NCI-H2196 (cell line): Measurements from ENCODE around the gene LTBP4.
"Not testable (repeated sequence)": the region's sequence is repeated elsewhere in the genome, so short reads cannot be mapped to it uniquely, and the experiment has no call there.

Experiments used
- DNase-seq: peaks from one replicate; lab custom pipeline; 2025; ENCODE audit not compliant: unreplicated experiment; lab: John Stamatoyannopoulos, UW

The LTBP4 gene, protein sequence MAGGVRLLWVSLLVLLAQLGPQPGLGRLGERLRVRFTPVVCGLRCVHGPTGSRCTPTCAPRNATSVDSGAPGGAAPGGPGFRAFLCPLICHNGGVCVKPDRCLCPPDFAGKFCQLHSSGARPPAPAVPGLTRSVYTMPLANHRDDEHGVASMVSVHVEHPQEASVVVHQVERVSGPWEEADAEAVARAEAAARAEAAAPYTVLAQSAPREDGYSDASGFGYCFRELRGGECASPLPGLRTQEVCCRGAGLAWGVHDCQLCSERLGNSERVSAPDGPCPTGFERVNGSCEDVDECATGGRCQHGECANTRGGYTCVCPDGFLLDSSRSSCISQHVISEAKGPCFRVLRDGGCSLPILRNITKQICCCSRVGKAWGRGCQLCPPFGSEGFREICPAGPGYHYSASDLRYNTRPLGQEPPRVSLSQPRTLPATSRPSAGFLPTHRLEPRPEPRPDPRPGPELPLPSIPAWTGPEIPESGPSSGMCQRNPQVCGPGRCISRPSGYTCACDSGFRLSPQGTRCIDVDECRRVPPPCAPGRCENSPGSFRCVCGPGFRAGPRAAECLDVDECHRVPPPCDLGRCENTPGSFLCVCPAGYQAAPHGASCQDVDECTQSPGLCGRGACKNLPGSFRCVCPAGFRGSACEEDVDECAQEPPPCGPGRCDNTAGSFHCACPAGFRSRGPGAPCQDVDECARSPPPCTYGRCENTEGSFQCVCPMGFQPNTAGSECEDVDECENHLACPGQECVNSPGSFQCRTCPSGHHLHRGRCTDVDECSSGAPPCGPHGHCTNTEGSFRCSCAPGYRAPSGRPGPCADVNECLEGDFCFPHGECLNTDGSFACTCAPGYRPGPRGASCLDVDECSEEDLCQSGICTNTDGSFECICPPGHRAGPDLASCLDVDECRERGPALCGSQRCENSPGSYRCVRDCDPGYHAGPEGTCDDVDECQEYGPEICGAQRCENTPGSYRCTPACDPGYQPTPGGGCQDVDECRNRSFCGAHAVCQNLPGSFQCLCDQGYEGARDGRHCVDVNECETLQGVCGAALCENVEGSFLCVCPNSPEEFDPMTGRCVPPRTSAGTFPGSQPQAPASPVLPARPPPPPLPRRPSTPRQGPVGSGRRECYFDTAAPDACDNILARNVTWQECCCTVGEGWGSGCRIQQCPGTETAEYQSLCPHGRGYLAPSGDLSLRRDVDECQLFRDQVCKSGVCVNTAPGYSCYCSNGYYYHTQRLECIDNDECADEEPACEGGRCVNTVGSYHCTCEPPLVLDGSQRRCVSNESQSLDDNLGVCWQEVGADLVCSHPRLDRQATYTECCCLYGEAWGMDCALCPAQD (N-terminal part only)

DNA sequence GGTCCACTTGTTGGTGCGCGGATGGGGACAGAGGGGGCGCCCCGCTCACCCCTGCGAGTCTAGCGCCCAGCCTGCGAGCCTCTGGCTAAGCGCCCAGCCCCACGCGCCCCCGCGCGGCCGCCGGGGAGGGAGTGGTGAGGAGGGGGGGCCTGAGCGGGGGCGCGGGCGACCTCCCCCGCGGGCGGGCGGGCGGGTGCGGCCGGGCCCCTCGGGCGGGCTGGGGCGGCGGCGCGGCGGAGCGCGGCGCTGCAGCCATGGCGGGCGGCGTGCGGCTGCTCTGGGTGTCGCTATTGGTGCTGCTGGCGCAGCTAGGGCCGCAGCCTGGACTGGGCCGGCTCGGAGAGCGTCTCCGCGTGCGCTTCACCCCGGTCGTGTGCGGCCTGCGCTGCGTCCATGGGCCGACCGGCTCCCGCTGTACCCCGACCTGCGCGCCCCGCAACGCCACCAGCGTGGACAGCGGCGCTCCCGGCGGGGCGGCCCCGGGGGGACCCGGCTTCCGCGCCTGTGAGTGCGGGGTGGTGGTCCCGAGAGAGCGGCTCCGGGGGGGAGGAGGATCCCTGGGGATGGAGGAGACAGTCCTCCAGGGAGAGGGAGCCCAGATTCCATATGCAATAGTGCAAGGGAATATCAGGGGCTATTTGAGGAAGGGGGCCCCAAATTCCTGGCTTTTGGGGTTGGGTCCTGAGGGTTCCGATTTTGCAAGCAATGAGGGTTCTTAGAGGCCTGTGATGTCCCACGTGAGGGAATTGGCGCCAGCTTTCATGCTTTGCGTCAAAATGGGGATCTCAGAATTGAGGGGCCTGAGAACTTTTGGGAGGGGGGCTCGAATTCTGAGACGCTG lies at the start of gene LTBP4:
LTBP4 (plus strand) TSS at position 236 of the 841 bp plus-strand sequence; CDS start at position 255, 19 bp downstream.
- DNase-seq, result no peak

GRCh38 chr19:40552848-40553247 lies 48.3 kb upstream of the LTBP4 start:
- no peak for DNase-seq

GRCh38 chr19:40553885-40554857 lies 47.0 kb upstream of the LTBP4 start:
- no peak for DNase-seq

- DNase-seq, result no peak
Observed at GRCh38 chr19:40555978-40556689, 45.0 kb upstream of the LTBP4 start.

GRCh38 chr19:40556953-40557530 lies 44.1 kb upstream of the LTBP4 start:
- DNase-seq, result no peak

DNA sequence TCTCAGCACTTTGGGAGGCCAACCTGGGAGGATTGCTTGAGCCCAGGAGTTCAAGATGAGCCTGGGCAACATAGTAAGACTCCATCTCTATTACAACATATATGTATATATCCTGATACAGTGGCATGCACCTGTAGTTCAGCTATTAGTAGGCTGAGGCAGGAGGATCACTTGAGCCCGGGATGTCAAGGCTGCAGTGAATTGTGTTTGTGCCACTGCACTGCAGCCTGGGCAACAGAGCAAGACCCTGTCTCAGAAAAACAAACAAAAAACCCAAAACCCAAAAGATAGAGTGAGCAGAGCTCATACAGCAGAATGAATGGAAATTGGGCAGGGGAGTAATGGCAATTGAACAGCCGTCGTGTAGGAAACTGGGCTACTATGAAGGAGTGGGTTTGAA lies 41.8 kb upstream of the LTBP4 start:
- DNase-seq, result no peak

DNA sequence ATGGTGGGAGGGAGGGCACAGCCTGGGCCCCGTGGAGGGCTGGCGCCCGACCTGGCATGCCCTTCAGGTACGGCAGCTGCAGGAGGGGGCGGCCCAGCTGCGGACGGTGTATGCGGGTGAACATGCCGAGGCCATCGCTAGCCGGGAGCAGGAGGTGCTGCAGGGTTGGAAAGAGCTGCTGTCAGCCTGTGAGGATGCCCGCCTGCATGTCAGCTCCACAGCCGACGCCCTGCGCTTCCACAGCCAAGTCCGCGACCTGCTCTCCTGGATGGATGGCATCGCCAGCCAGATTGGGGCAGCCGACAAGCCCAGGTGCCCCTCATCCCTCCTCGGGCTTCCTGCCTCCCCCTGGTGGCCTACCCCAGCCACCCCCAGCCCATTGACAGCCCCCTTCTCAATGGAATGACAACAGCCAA lies 41.1 kb upstream of the LTBP4 start:
- DNase-seq, result no peak

DNA sequence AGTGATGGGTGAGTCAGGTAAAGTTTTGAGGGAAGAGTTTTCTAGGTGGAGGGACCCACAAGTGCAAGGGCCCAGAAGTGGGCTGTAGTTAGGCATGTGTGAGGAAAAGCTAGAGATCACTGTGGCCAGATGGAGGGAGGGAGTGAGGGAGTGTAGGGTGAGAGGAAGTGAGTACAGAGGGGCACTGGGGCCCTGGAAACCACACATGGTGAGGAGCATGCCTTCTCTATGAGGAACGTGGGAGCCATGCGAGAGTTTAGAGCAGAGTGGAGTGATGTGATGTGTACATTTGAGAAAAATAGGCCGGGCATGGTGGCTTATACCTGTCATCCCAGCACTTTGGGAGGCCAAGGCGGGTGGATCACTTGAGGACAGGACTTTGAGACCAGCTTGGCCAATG lies 39.2 kb upstream of the LTBP4 start:
- DNase-seq, result no peak

DNA sequence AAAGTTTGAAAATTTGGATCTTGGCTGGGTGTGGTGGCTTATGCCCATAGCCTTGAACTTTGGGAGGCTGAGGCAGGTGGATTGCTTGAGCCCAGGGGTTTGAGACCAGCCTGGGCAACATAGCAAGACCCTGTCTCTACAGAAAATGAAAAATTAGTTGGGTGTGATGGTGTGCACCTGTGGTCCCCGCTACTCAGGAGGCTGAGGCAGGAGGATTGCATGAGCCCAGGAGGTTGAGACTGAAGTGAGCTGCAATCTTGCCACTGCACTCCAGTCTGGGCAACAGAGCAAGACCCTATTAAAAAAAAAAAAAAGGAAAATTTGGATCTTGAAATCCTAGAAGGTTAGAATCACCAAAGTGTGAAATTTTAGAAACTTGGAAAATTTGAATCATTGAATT lies 36.6 kb upstream of the LTBP4 start:
- DNase-seq, result not testable (repeated sequence)

DNA sequence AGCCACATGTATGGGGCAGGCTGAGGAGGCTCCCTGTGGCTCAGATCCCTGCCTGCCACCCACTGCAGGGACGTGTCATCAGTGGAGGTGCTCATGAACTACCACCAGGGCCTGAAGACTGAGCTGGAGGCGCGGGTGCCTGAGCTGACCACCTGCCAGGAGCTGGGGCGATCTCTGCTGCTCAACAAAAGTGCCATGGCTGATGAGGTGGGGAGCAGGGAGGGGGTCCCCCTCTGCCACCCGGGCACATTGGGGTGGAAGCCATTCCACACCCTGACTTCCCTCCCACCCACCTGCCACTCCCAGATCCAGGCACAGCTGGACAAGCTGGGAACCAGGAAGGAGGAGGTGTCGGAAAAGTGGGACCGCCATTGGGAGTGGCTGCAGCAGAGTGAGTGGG lies 35.8 kb upstream of the LTBP4 start:
- no peak for DNase-seq

GRCh38 chr19:40565910-40566495 lies 35.2 kb upstream of the LTBP4 start:
- no peak for DNase-seq

DNA sequence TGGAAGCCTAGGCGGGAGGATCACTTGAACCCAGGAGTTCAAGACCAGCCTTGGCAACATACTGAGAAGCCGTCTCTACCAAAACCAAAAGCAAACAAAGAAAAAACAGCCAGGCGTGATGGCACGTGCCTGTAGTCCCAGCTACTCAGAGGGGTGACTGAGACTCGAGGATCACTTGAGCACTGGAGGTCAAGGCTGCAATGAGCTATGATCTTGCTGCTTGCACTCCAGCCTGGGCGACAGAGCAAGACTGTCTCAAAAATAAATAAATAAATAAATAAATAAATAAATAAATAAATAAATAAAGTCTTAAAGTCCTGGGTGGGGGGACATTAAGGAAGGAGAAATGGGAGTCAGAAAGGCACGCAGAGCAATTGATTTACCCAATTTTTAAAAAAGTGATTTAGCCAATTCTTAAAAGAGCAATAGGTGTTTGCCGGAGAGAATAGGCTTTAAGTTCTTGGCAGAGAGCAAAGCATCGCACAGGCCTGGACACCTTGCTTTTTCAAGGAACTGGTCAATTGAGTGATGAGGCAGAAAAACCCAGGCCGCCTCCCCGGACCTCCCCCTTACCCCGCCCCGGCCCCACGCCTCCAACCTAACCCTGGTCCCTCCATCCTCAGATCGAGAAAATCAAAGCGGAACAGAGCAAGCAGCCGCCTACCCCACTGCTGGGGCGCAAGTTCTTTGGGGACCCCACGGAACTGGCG lies 34.0 kb upstream of the LTBP4 start:
- no peak for DNase-seq

GRCh38 chr19:40567750-40568494 lies 33.2 kb upstream of the LTBP4 start:
- DNase-seq, result no peak

- DNase-seq, result peak; percentile 99
Observed at GRCh38 chr19:40570313-40571004, 30.7 kb upstream of the LTBP4 start.

DNA sequence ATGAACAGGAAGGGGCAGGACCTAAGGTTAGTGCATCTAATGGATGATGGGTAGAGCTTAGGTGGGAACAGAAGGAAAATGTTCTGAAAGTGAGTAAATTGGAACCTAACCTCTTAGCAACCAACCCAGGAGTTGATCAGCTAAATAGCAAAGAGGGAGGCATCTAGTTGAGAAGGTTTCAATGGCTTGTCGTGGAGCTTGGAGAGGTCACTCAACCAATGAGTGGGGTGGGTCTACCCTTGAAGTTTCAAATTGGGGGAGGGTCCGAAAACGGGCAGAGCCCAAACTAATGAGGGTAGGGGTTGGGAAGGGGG lies 30.2 kb upstream of the LTBP4 start:
- no peak for DNase-seq
